Cardiac septum (tissue), 1 donor: Measurements from ENCODE around the gene FOLR1. TPM values are rescaled to one million over a fixed set of nuclear protein-coding genes. Genes with fewer than 3 reads are reported as not detected.

Source experiments
- DNase-seq: peaks from one replicate; pipeline ENCODE4 v3.0.0-alpha.2; 2020; ENCODE audit warnings: low spot score
- intact Hi-C: fragments of 100-400 bp; cut with DNase I; formaldehyde crosslinking; loops from one replicate; pipeline ENCODE4 v1.14.0; 2022
- total RNA-seq: library from RNA; stranded (reverse); fragmentation: NEBNext Ultra II Directional; extraction: Animal tissue kit (Norgen Biotek cat#: 25700); gene quantifications from one replicate; pipeline ENCODE4 v1.2.1, GENCODE V29; 2021
- donor health status: DM: no; HTN: no; CAD: no.

Gene FOLR1
- total RNA-seq, 1 donor from 2014 or later: 0.22 TPM

DNA sequence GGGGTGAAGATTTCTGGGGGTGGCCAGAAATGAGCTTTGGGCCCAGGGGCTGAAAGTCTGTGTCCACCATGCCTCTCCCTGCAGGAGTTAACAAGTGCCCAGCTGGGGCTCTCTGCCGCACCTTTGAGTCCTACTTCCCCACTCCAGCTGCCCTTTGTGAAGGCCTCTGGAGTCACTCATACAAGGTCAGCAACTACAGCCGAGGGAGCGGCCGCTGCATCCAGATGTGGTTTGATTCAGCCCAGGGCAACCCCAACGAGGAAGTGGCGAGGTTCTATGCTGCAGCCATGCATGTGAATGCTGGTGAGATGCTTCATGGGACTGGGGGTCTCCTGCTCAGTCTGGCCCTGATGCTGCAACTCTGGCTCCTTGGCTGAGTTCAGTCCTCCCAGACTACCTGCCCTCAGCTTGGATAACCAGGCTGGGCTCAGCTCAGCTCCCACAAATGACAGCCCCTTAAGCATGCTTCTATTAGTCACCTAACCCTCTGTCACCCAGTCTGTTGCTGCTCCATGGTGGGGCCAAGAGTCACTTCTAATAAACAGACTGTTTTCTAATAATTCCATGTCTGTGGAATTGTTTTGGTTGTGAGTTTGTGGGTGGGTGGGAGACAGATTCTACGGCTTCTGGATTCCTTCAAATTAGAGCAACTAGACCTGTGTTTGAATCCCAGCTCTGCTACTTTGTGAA is 29.6 kb downstream of the FOLR1 start:
- intact Hi-C loops: loop anchor here (2.0 to 10.0 kb wide), 3 partner anchors 109 to 593 kb away; partner anchors contain the start of genes ANAPC15 and ATG16L2

DNA sequence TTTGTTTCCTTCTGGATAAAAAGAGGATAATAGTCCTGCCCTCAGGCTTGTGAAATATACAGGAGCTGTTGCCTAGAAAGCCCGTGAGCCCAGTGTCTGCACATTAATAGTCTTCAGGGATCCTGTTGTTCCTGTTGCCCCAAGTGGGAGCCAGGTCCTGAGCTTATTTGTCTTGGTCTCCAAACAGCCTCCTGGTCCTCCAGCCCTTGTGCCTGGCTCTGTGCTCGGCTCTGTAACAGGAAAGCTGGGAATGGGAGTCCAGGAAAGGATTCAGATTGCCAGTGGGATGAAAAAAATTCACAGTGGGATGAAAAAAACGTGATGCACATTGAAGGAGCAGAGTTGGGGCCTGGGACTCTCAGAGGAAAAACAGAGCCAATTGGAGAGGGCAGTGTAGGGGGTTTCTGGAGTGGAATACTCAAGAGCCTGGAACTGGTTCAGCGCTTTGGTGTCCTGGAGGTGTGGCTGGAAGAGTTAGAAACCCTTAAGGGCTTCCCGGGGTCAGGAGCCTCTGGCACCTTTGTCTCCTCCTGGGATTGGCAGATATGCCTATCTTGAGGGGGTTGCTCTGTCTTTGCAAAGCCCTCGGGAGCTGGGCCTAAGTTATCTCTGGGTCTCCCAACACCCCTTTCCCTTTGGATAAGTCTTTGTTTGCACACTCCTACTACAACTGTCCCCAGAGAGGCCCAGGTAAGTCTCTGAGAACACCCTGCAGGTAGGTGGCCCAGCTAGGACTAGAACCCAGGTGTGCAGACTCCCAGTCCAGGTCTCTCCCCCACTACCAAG is 30.4 kb downstream of the FOLR1 start:
- intact Hi-C loops: loop anchor here (2.0 to 10.0 kb wide), 3 partner anchors 109 to 593 kb away; partner anchors contain the start of genes ANAPC15 and ATG16L2
- DNase-seq: no peak

More for the DNA sequence above, 29.6 kb downstream of the FOLR1 start:
- DNase-seq: no peak

DNA sequence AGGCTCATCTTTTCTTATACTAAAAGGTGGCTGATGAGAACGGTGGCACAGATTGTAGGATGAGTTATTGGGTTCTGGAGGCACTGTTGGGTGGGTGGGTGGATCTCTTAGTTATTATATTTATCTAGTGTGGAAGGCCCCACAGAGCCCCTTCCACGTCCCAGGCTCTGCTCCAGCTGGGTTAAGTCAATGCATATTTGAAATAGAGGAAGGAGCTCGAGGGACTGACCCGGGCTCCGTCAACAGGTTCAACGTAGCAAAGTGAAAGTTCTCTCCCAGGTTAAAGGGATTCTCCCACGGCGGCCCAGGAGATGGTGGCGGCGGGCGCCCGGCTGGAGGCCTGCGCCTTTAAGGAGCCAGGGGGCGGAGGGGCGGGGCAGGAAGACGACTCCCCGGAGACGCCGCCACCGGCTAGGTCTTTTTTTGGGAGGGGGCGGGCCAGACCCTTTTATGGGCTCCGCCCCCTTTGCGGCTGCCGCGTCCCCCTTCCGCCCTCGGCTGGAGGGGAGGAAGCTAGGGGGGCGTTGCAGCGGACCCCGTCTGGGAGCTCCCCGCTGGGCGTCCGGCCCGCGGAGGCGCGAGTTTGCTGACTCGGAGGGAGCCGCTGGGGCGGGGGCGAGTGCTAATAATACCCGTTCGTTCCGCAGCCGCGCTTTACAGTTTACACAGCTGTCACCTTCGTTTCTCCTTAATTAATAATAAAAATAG is 31.1 kb downstream of the FOLR1 start:
- DNase-seq: peak; percentile 97
- intact Hi-C loops: loop anchor here (2.0 to 10.0 kb wide), 3 partner anchors 110 to 592 kb away; partner anchors contain the start of genes ANAPC15 and ATG16L2

DNA sequence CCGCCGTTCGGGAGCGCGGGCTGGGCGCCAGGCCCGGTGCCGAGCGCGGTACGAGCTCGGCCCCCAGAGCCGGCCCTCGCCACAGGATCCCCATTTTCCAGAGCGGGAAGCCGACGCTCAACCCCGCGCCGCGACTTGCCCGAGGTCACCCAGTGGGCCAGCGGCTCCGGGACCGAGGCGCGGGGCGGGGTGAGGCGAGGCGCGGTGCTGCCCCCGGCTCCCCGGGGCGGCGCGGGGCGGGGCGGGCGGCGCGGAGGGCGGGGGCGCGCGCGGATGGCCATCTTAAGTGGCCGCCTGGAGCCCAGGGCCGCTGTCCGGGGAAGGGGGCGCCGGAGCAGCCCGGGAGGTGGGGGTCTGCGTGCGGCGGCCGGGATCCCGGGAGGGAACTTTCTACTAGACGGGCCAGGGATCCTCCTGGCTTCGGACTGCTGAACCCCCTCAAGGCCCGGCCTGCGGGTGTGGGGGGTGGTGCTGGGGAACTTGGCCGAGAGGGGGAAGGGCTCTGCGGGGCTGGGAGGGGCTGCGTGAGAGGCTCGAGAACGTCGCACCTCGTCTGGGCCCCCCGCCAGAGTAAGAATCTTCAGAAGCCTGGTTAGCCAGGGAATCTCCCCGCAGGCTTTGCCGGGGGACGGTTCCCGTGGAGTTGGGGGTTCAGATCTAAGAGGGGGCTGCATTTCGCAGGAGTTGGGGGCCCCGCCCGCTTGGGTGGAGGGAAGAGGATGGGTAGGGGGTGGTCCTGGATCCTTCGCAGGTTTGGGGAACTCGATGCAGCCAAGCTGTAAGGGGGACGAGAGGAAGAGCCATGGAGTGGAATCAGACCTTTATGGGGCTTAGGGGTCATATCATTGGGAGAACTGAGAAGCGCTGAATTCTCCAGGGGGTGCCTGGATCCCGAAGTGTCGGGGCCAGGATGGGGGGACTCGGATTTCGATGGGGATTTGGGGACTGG is 31.9 kb downstream of the FOLR1 start:
- intact Hi-C loops: loop anchor here (1.0 to 10.0 kb wide), 4 partner anchors 15 to 591 kb away; partner anchors contain the start of genes ANAPC15 and ATG16L2
- DNase-seq: peak; percentile 87

DNA sequence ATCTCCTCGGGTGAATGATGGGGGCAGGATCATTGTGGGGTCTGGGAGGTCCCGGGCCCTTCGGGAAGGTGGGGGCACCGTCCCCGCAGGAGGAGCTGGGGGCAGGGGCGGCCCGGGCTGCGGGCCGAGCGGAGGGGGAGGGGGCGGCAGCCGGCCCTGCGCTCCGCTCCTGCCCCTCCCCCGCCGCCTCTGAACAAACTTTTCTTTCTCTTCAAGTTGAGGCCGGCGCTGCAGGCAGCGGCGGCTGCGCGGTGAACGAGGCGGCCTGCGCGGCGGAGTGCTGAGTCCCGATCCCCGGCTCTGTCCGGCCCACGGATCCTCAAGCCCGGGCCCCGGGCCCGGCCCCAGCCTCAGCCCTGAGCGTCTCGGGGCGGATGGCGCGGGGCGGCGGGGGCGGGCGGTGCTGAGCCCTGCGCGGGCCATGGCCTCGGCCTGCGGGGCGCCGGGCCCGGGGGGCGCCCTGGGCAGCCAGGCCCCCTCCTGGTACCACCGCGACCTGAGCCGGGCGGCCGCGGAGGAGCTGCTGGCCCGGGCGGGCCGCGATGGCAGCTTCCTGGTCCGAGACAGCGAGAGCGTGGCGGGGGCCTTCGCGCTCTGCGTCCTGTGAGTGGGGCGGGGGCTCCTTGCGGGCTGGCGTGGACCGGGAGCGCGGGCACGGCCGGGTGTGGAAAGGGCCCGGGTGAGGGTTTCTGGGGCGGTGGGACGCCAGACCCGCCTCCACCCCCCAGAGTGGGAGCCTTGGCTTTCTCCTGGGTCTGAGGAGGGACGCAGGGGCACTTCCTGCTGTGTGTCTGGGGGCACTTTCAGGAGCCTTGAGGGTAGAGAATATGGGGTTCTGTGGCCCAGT is 32.8 kb downstream of the FOLR1 start, which contains the start of gene INPPL1:
TSS of gene INPPL1 (plus strand) at position 204 of the 847 bp plus-strand sequence. CDS start at position 422, 218 bp downstream.
- DNase-seq: no peak
- intact Hi-C loops: loop anchor here (1.0 to 10.0 kb wide), 3 partner anchors 15 to 590 kb away; partner anchors contain the start of gene ATG16L2

DNA sequence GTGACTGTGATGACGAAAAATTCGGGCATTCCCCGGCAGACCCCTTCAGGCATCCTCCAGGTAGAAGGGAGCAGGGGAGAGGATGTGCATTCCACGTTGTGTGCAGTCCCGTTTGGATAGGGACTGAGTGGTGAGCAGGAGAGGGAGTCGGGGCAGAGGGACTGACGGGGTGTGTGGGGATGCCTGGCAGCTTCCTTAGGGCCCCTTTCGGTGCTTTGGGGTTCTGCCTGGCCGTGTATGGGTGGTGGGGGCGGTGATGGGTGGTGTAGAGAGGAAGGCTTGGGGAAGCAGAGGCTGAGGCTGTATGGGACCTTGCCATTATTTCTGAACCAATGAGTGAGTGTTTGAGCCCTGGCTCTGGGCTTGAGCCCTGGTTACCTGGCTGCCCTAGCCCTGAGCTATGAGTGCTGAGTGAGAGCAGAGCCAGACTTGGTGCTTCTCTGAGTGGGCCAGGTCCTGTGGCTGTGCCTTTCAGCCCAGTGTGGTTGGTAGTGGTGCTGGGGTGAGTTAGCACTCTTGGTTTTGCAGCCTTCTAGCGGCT is 33.5 kb downstream of the FOLR1 start:
- DNase-seq: no peak
- intact Hi-C loops: loop anchor here (10.0 kb wide), 1 partner anchor 589 kb away; the partner anchor contains the start of gene ATG16L2

DNA sequence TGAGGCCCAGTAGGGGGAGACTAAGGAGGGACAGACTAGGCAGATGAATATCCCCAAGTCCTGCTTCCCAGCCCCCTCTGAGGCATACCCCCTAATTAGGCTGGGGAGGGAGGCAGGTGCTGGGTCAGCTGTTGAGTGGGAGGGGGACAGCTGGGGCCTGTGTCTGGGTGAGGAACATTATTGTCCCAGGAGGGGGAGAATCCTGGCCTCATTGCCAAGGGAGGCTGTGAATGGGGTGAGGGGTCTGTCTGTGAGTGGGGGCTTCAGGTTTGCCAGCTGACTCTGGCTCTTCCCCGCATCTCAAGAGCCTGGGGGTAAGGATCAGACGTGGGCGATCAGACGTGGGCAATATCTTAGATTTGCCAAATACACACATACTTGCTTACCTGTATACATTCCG is 34.8 kb downstream of the FOLR1 start:
- no peak for DNase-seq
- intact Hi-C loops: loop anchor here (10.0 kb wide), 1 partner anchor 588 kb away; the partner anchor contains the start of gene ATG16L2

DNA sequence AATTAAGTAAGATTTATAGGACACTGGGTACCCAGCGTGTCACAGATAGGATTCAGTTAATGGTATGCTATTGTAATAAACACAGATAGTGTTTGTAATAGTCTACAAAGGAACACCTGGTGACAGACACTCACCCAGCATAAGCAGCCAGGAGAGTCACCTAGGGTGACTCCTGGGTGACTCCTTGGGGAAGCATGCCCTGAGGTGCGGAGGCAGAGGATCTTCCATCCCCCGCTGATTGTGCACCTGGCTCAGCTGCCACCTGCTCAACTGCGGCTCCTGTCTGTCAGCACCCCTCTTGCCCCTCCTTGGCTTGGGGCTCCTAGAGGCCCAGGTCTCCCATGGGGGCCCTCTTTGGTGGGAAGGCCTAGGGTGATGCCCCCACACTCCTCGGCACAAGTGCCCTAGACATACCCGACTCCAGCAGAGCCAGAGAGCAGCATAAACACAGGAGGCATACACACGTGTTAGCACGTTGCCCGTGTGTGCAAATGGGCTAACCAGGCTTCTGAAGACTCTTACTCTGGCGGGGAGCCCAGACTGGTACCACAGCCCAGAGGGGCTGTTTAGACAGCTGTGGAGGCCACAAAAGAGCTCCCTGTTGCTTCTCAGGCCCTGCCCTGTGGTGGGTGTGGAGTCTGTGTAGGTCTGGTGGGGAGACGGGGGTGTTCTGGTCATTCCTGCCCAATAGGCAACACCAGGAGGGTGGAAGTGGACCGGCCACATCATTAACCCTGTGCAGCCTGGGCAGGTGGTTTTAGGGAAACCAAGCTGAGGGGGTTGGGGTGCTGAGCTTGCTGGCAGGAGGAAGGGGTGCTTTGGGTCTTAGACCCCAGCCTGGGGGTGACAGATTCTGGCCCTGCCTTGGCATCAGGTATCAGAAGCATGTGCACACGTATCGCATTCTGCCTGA is 35.6 kb downstream of the FOLR1 start:
- DNase-seq: peak; percentile 51
- intact Hi-C loops: loop anchor here (10.0 kb wide), 1 partner anchor 587 kb away; the partner anchor contains the start of gene ATG16L2

DNA sequence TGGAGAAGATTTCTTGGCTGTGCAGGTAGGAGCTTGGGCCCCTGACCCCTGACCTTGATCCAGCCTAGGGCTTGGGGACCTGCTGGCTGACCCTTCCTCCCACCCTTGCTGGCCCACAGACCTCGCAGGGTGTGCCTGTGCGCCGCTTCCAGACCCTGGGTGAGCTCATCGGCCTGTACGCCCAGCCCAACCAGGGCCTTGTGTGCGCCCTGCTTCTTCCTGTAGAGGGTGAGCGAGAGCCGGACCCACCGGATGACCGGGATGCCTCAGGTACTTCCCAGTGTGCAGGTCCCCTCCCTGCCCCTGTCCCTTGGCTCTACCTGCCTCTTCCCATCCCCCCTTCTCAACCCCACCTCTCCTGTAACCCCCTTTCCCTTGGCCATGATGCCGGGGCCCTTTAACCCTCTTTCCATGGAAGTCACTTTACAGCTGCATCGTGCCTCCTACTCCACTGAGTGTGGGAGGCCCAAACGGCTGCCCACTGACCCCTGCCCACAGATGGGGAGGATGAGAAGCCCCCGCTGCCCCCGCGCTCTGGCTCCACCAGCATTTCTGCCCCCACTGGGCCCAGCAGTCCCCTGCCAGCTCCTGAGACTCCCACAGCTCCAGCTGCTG is 36.4 kb downstream of the FOLR1 start:
- peak; percentile 71 for DNase-seq
- intact Hi-C loops: loop anchor here (10.0 kb wide), 1 partner anchor 586 kb away; the partner anchor contains the start of gene ATG16L2

DNA sequence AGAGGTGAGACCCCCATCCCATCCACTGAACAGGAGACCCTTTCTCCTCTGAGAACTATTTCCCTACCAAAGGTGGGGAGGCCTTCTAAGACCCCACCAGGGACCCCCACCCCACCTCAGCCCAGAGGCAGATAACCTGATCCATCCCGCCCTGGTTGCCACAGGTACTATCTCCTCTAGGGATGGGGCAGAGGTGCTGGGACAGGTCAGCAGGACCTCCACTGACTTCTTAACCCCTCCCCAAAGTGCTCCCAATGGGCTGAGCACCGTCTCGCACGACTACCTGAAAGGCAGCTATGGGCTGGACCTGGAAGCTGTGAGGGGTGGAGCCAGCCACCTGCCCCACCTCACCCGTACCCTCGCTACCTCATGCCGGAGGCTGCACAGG is 36.9 kb downstream of the FOLR1 start:
- DNase-seq: no peak
- intact Hi-C loops: loop anchor here (10.0 kb wide), 1 partner anchor 586 kb away; the partner anchor contains the start of gene ATG16L2

DNA sequence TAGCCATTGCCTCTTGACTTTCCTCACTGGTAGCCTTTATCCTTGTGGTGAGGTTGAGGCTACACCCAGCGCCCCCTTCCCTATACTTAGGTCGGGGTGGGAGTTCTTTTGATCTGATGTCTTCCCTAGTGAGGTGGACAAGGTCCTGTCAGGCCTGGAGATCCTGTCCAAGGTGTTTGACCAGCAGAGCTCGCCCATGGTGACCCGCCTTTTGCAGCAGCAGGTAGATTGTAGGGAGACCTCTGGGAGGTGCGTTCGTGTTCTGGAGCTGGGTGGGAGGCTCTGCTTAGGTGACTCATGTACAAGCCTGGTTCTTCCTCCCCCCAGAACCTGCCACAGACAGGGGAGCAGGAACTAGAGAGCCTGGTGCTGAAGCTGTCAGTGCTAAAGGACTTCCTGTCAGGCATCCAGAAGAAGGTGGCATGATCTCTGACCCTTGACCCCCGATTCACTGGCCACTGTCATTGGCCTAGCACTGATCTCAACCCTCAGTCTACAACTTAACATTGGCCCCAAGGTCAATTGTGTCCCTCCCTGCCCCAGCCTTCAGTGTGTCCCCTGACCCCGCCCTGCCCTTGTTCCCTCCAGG is 37.5 kb downstream of the FOLR1 start:
- intact Hi-C loops: loop anchor here (10.0 kb wide), 1 partner anchor 585 kb away; the partner anchor contains the start of gene ATG16L2
- DNase-seq: no peak

DNA sequence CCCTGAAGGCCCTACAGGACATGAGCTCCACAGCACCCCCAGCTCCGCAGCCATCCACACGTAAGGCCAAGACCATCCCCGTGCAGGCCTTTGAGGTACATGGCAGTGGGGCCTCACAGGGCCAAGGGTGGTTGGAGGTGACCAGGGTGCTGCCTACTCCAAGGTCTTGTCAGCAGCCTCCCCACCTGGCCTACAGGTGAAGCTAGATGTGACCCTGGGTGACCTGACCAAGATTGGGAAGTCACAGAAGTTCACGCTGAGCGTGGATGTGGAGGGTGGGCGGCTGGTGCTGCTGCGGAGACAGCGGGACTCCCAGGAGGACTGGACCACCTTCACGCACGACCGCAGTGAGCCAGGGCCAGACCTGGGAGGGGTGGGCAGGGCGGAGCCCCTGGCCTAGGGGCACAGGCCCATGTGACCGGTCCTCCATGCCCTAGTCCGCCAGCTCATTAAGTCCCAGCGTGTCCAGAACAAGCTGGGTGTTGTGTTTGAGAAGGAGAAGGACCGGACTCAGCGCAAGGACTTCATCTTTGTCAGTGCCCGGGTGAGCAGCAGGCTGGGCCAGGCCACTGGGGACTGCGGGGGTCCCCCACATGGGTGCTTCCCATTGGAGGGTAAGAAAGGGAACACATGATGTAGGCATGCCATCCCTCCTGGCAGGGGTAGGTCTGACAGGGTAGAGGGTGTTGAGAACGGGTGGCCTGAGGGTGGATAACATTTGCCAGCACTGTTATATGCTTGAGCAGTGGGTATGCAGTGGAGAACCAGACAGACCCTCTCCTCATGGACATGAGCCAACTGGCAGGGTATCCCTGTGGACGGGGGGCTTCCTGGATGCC is 38.2 kb downstream of the FOLR1 start:
- peak; percentile 67 for DNase-seq
- intact Hi-C loops: loop anchor here (10.0 kb wide), 1 partner anchor 585 kb away; the partner anchor contains the start of gene ATG16L2

DNA sequence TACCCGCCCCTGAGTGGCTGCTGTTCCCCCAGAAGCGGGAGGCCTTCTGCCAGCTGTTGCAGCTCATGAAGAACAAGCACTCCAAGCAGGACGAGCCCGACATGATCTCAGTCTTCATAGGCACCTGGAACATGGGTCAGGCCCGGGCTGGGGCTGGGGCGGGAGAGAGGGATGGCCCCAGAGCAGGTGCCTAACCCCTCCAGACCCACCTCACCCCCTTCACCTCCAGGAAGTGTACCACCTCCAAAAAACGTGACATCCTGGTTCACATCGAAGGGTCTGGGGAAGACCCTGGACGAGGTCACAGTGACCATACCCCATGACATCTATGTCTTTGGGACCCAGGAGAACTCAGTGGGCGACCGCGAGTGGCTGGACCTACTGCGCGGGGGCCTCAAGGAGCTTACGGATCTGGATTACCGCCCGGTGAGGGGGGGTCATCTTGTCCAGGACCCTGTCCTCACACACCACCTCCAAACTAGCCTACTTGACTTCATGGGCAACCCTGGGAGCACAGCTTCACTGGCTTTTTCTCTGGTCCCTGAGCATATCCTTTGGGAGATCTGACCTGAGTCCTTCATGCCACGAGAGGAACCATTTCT is 38.9 kb downstream of the FOLR1 start:
- DNase-seq: no peak
- intact Hi-C loops: no loop called here
